A549 (cell line): ENCODE results near the gene MEF2B.

Experiments
- CTCF ChIP-seq: fragments of >200 bp; sonication (Bioruptor Twin); formaldehyde crosslinking; IDR thresholded peaks from 3 replicates; pipeline ENCODE4 v1.5.1; 2016
- EHMT2 ChIP-seq: fragments of 200-600 bp; sonication (generic); IDR thresholded peaks from 2 replicates; pipeline ENCODE4 v1.6.1; 2016; ENCODE audit warnings: antibody characterized with exemption, low read depth, mild to moderate bottlenecking, moderate library complexity
- FOSB ChIP-seq: fragments of 250-450 bp; sonication (Bioruptor Pico); IDR thresholded peaks from 2 replicates; pipeline ENCODE4 v1.5.0; 2020; ENCODE audit warnings: mild to moderate bottlenecking, moderate library complexity
- HDAC2 ChIP-seq: fragments of 200-600 bp; sonication (generic); IDR thresholded peaks from 2 replicates; pipeline ENCODE4 v1.6.1; 2016
- JUNB ChIP-seq: fragments of >200 bp; sonication (Bioruptor Twin); formaldehyde crosslinking; IDR thresholded peaks from 2 replicates; pipeline ENCODE4 v1.6.1; 2016
- KDM1A ChIP-seq: fragments of 200-600 bp; sonication (generic); IDR thresholded peaks from 2 replicates; pipeline ENCODE4 v1.6.1; 2016; ENCODE audit warnings: low read depth, mild to moderate bottlenecking
- MAZ ChIP-seq: fragments of 150-350 bp; IDR thresholded peaks from 2 replicates; pipeline ENCODE4 v1.6.1; 2014; ENCODE audit warnings: antibody characterized with exemption, low read depth, low read length, borderline replicate concordance
- MYC ChIP-seq: IDR thresholded peaks from 2 replicates; pipeline ENCODE4 v1.6.1; 2012; ENCODE audit warnings: mild to moderate bottlenecking, inconsistent platforms, low read length, improper control_type of control experiment, borderline replicate concordance
- POLR2A ChIP-seq: IDR thresholded peaks from 2 replicates; pipeline ENCODE4 v1.6.1; 2012; ENCODE audit warnings: mild to moderate bottlenecking, low read length
- POLR2AphosphoS2 ChIP-seq: conservative IDR thresholded peaks from 2 replicates; pipeline ENCODE4 v1.6.1; 2012; ENCODE audit warnings: low read length, improper control_type of control experiment, inconsistent platforms
- RAD21 ChIP-seq, 2 experiments: fragments of >200 bp in 1 of 2; sonication (Bioruptor Twin) in 1 of 2; formaldehyde crosslinking in 1 of 2; IDR thresholded peaks in 1 of 2; conservative IDR thresholded peaks in 1 of 2; 2 replicates in 1 of 2; 3 replicates in 1 of 2; pipeline ENCODE4 v1.6.1; 2012 to 2018; ENCODE audit warnings: inconsistent platforms in 1 of 2
- REST ChIP-seq: fragments of 200-600 bp; sonication (generic); IDR thresholded peaks from 2 replicates; pipeline ENCODE4 v1.6.1; 2016; ENCODE audit warnings: antibody characterized with exemption, mild to moderate bottlenecking, moderate library complexity
- TF ChIP-seq, protein P1 (sequence below): IDR thresholded peaks from 2 replicates; pipeline ENCODE4 v1.6.1; 2012

GRCh38 chr19:19096641-19097627 lies 73.1 kb downstream of the MEF2B start:
- TF ChIP-seq KDM1A (no peak), POLR2A (no peak), POLR2AphosphoS2 (no peak), CTCF (no peak), MAZ (no peak), EHMT2 (no peak), REST (no peak), HDAC2 (no peak), RAD21 (conservative IDR thresholded peaks at IDR 0.05 in 1 of 2, IDR thresholded peaks at IDR 0.05 in 1 of 2) (no peak), MYC (no peak), JUNB (no peak), FOSB (CRISPR knock-in tag) (no peak)
- TF ChIP-seq, protein P1, sequence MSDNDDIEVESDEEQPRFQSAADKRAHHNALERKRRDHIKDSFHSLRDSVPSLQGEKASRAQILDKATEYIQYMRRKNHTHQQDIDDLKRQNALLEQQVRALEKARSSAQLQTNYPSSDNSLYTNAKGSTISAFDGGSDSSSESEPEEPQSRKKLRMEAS, result no peak
